Neural progenitor cell (in vitro differentiated cells): ENCODE measurements around the gene CALY.

Source experiments
- CTCF ChIP-seq: fragments of 200-600 bp; sonication (generic); IDR thresholded peaks from 2 replicates; pipeline ENCODE4 v1.5.1; 2017; ENCODE audit warnings: antibody characterized with exemption, mild to moderate bottlenecking
- EZH2 ChIP-seq: fragments of 200-600 bp; sonication (generic); IDR thresholded peaks from 2 replicates; pipeline ENCODE4 v1.6.1; 2017; ENCODE audit warnings: antibody characterized with exemption, mild to moderate bottlenecking, moderate library complexity

- TF ChIP-seq CTCF (no peak), EZH2 (no peak)
Measured at GRCh38 chr10:133294189-133294588, 42.5 kb downstream of the CALY start.
